ACHN (cell line): Measurements from ENCODE around the gene CARMIL1.

Experiments
- DNase-seq: peaks from one replicate; pipeline ENCODE4 v3.0.0-alpha.2; 2015
- in situ Hi-C: cut with HindIII; loops from 2 replicates; pipeline ENCODE4 v1.10.0; 2017; ENCODE audit warnings: low sequenced_read_pairs, low pct_ligation_motif_present, low pct_unique_long_range_greater_than_20kb

The CARMIL1 gene

DNA sequence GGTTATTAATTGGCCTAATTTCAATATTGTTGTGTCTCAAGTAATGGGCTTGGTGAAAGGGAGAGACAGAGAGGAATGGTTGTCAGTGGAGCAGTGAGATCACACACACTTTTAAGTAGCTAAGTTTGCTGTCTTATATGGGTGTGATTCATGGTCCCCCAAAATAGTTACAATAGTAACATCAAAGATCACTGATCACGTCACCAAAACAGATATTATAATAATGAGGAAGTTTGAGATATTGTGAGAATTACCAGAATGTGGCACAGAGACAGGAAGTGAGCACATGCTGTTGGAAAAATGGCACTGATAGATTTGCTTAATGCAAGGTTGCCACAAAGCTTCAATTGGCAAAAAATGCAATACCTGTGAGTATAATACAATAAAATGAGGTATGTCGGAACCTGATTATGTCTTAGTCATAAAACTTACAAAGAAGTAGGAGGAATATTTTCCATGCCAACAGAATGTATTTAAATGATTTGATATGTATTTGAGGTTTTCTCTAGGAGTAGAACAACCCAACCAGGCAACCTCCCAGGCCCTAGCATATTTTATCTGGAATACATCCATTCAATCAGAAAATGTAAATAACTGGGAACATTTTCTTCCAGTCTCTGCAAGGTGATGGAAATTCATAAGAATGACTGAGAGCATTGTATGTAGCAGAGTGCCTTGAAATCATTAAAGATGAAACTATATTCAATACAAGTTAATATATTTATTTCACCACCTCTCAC, 167.8 kb downstream of the CARMIL1 start:
- in situ Hi-C loops = no loop called here
- no peak for DNase-seq

DNA sequence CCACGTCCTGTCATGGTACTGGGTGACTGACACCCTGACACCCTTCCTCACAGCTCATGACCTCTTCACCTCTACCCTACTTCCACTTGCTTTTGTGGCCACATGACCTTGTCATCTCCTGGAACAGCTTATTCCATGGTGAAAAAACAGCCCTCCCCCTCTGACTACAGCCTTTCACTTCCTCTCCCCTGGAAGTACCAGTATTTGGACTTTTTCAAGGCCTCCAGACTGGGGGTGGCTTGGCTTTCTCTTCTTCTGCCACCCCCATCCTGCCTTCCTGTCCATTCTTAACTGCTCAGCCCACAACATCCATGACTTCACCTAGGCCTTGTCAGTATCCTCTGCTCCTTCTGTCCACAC, 168.4 kb downstream of the CARMIL1 start:
- no peak for DNase-seq
- in situ Hi-C loops = no loop called here

DNA sequence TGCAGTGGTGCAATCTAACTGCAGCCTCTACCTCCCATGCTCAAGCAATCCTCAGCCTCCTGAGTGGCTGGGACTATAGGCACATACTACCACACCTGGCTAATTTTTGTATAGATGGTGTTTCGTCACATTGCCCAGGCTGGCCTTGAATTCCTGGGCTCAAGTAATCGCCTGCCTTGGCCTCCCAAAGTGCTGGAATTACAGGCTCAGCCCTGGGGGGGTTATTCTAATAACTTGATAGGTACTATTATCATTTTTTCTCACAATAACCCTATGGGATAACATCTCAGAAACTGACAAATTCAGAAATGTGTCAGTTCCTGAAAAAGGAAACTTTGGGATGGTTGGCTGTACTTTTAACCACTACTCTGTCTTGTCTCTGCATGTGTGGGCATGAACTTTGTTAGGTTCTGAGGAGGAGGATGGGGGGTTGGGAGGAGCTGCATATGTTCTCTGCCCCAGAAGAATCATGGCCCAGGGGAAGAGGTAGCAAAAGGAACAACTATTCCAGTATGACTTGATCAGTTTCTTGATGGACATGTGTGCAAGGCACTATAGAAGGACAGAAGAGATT, 169.9 kb downstream of the CARMIL1 start:
- DNase-seq = no peak
- in situ Hi-C loops = no loop called here

DNA sequence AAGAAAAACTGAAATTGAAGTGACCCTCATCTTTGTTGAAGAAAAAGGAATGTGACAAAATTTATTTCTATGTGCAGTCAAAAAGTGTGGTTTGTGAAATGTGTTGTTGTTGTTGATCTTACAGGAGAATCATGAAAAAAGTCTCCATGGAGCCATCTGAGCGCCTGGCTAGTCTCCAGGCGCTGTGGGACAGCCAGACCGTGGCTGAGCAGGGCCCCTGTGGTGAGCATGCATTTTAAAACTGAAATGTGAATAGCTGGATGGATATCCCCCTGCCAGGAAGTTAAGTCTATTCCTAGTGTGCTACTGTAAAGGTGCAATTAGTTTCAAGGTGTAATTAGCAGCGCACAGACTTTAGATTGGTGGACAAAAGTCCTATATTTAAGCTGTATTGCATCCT, 170.6 kb downstream of the CARMIL1 start:
- in situ Hi-C loops = no loop called here
- DNase-seq = no peak

DNA sequence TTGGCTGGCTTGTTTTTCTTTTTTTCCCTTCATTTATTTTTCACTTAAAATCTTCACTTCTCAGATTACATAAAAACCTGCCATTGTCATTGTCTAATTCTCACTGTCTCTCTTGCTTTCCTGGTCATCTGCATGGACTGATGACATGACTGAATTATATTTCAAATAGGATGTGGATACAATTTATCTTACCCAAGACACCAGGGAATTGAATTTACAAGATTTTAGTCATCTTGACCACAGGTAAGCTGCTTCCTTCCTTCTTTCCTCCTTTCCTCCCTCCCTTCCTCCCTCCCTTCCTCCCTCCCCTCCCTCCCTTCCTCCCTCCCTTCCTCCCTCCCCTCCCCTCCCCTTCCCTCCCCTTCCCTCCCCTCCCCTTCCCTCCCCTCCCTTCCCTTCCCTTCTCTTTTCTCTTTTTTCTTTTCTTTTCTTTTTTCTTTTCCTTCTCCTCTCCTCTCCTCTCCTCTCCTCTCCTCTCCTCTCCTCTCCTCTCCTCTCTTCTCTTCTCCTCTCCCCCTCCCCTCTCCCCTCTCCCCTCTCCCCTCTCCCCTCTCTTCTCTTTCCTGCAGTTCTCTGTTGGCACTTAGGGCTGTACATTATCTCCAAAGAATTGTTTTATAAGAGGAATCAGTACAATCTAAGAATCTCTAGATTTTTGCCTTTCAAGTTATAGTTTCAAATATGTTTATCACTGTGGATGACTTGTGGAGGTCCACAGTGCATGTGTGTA, 171.5 kb downstream of the CARMIL1 start:
- no peak for DNase-seq
- in situ Hi-C loops = no loop called here

DNA sequence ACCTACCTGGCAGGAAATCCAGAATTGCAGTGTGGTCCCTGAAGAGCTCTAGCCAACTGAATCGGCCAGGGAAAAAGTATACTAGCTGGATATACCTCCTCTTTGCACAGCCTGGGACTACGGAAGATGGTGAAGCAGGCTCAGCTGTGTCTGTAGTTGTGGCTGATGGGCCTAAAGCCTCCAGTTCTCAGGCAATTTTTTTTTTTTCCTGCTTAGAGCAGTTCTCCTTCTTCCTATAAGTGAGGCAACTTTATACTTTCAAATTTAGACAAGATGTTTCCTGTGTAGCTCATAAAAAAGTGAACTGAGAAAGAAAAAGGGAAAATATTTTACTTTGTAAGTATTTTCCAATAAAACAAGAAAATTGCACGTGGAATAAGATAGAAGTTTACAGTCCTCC, 172.9 kb downstream of the CARMIL1 start:
- DNase-seq = no peak
- in situ Hi-C loops = no loop called here

DNA sequence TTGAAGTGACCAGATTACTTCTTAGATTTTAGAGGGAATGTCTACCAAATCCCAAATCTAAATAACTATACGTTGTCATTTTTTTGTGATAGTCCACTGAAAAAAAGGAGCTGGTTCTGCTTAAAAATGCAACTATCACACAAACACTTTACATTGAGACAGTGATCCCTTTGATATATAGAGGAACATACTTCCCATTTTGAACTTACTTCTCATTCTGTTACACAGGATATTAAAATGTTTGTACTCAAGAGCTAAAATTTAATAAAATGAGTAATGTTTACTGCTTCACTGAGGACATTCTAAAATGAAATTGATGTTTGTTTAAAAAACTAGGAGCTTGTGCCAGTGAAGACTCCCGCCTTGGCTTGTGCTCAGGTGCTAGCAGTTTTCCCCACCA, 174.1 kb downstream of the CARMIL1 start:
- DNase-seq = no peak
- in situ Hi-C loops = no loop called here

DNA sequence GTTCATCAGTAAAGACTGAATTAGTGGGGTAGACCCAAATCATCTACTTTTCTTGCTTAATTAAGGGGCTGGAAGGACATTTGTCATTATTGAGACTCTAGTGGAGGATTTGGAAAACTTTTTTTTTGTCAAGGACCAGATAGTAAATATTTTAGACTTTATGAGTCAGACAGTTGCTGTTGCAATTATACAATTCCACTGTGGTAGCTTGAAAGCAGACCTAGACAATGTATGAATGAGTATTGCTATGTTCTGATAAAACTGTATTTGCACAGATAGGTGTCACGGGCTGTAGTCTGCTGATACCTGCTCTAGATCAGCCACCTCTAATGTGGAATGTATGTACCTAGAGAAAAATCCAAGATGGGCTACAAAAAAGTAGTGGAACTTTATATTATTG, 175.0 kb downstream of the CARMIL1 start:
- in situ Hi-C loops = no loop called here
- no peak for DNase-seq

DNA sequence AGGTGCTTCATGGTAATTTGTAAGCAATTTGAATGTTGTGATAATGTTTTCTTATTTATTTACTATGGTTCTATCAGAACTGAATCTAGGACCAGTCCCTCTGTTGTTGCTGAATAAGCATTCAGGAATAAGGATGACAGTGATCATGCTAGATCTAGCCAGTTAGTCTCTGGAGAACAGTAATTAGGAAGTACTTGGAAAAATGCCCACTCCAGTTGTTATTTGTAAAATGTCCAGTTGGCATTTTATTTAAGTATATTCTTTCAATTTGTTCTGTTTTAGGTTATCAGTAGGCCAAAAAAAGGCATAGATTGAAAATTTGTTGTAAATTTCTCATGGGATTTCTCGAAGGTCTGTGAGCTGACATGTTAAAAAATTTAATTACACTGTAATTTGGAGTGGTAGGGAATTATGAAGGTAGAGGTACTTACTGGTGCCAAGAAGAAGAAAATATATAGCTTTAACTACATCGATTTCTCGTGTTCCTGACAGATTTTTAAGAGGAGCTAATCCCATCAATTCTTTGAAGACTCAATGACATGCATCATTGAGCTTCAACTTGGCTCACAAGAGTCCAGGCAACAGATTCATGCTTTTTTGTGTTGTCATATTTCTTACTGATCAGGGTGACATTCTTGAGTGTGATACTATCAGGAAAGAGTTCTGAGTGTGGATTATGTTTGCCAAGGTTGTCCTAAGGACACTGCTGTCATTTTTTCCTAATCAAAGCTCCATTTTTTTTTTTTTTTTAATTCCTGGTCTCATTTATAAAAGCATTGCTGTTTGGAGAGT, 177.3 kb downstream of the CARMIL1 start:
- peak; percentile 32 for DNase-seq
- in situ Hi-C loops = no loop called here

DNA sequence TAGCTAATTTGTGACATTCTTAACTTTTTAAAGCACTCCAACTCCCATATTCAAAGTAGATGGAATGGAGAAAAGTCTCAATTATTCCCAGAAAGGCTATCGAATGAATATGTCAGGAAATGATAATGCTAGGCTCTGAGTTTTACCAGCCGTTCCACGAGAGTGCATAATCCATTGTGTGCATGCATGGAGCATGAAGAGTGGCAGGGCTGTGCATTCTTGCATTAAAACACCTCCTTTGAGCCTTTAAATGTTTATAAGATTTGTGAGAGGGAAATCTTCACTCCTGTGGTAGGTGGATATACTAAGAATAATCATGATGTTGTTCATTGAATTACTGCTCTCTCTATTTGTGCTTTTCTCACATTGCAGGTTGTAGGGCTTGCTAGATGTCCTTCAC, 178.3 kb downstream of the CARMIL1 start:
- peak; percentile 52 for DNase-seq
- in situ Hi-C loops = no loop called here

DNA sequence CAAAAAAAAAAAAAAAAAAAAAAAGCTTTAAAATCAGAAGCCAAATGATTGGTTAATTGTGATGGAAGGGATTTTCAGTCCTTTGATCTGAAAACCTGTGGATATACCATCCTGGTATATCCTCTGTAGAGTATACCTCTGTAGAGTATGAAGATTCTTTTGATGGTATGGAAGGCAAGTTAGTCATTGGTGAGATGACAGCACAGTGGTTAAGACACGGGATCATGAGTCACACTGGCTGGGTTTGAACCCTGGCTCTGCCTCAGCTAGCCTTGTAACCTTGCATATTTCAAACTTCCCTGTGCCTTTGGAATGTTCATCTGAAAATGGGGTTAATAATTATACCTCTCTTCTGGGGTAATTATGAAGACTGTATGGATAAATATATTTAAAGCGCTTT, 179.3 kb downstream of the CARMIL1 start:
- DNase-seq = peak; percentile 96
- in situ Hi-C loops = no loop called here

DNA sequence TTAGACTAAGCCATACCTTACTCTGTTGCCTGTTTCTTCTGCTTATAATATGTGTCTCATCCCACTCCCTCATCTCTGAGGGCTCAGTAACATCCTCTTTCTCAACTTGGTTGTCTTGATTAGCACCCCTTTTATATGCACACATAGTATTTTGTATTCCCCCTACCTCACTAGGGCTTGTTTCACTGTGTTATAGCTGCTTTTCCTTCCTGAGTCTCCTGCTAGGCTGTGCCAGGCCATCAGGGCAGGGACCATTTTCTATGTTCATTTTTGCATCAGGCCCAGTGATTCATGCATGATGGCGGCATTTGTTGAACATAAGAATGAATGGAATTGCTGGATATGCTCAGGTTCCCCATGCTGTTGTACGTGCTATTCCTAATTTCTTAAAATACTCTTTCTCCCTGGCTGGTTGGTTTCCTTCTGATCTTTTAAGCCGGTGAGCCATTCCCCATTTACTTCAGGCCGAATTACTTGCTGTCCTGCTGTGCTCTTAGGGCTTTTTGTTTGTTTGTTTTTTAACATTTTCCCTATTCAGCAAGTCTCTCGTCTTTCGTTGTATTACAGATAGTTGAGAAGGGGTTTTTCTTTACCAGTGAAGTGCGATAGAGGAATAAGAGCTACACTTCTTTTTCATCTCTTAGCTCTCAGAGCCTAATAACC, 183.2 kb downstream of the CARMIL1 start:
- in situ Hi-C loops = no loop called here
- no peak for DNase-seq

DNA sequence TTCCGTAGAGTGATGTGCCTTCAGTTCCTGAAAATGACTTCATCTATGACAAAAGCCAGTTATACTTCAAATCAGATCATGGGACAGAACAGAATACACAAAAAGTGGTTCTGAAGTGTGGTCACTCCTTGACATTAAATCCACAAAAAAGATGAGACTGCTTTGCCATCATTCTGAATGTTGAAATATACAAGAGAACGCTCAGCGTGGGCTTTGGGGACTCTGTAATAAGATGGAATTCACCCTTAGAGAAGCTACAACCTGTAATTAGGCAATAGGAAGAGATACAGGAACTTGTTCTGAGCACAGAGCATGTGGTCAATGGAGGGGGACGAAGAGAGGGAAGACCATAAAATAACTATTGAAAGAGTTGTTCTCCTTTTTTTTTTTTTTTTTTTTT, 184.3 kb downstream of the CARMIL1 start:
- in situ Hi-C loops = no loop called here

DNA sequence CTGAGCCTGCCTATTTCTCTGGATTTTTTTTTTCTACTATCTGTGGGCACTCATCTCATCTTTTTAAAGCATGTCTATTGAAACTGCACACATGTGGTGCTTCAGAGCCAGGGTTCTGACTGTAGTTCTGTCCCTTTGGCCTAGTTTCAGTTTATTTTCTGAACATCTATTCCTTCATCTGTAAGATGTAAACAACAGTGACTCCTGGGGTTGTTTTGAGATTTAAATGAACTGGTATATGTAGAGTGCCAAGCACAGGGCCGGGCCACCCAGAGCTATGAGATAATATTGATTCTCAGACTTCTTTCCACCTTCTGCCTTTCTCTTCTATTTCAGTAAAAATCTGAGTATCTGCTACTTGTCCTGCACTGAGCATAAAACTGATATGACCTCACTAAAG, 185.1 kb downstream of the CARMIL1 start:
- no peak for DNase-seq
- in situ Hi-C loops = no loop called here

More for the DNA sequence above, 184.3 kb downstream of the CARMIL1 start:
- DNase-seq = no peak

DNA sequence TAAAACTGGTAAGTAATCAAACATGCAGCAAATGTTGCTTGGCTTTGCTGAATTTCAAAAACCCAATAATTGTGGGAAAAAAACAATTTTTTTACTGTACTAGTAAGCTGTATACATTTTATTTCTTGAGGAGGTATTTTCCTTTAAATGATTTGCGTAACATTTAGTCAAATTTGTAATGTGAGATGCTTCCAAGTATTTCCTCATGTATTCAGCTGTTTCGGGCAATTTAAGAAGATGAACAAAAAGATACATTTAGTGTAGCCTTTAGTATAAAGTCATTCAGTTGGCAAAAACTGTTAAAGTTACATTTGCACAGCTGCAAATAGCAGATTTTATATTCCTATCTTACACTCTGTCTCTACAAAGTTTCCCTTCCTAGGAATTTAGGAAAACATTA, 186.8 kb downstream of the CARMIL1 start:
- in situ Hi-C loops = no loop called here
- DNase-seq = no peak

DNA sequence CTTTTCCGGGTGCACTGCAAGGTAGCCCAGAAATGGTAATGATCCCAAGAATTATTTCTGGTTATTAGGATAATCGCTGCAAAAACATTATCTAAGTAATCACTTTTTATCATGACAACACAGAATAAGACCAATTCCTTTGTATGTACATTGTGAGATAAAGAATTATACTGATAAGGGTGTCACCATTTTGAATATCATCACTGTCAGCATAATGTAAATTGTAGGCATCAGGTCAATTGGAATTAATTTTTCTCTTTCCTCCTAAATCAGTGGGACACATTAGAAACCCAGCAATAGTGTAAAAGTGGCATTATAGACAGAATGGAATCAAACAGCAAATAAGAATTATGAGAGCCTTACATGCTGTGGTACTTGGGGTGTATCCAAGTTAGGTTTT, 189.7 kb downstream of the CARMIL1 start:
- in situ Hi-C loops = no loop called here
- no peak for DNase-seq

DNA sequence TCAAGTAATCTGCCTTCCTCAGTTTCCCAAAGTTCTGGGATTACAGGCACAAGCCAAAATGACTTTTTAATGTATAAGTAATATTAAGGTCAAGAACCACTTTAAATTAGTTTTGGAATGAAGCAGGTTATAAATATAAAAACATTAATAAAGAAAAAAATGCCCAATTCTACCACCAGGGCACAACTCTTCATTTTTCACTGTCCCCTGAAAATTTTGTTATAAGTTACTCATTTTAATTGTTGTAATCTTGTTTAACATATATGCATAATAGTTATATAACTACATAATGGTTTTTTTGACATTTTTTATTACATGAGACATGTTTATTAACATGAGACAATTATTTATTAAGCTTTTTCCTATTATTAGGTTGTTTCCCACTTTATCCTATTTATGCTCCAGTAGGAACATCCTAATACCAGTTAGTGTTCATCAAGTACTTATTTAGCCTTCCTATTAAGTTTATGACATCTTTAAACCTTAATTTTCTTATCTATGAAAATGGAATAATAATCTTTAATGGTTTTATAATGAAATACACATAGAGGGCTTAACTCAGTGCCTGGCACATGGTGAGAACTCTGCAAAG, 190.7 kb downstream of the CARMIL1 start:
- in situ Hi-C loops = no loop called here
- DNase-seq = no peak

DNA sequence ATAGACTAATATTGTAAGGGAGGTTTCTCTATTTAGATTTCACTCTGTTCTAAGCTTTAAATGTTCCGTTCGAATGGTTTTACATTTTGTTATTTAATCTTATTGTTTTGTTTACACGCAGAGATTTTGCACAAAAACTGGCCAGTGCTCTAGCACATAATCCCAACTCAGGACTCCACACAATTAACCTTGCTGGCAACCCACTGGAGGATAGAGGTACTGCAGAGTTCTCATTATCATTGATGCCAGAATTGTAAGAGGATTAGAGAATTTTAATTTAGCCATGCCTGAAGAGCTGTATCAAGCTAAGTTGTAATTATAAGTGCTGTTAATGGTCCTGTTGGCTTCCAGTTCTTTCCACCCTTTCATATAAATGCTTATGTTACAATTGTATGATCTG, 193.1 kb downstream of the CARMIL1 start:
- in situ Hi-C loops = no loop called here
- peak; percentile 19 for DNase-seq
